Uterus (tissue), 4 donors: Measurements from ENCODE around the gene HNRNPM. TPM values are rescaled to one million over a fixed set of nuclear protein-coding genes. Genes with fewer than 3 reads are reported as not detected.

Source experiments
- DNase-seq, 2 donors: peaks; one replicate each; pipeline ENCODE4 v3.0.0-alpha.2; 2019 to 2020
- H3K27ac ChIP-seq, 2 donors: fragments of 200-600 bp; sonication (generic); 1 replicate in 1 of 2; 2 replicates in 1 of 2; pipeline ENCODE4 v1.5.1; 2016 to 2018
- H3K27me3 ChIP-seq, 2 donors: fragments of 200-600 bp; sonication (generic); one replicate each; pipeline ENCODE4 v1.5.1; 2018 to 2019; ENCODE audit warnings: control low read depth in 1 of 2
- H3K36me3 ChIP-seq, 2 donors: fragments of 200-600 bp; sonication (generic); one replicate each; pipeline ENCODE4 v1.5.1; 2019; ENCODE audit warnings: control low read depth in 1 of 2
- H3K4me1 ChIP-seq, 2 donors: fragments of 200-600 bp; sonication (generic); one replicate each; pipeline ENCODE4 v1.5.1; 2018 to 2019; ENCODE audit warnings: control low read depth in 1 of 2
- H3K4me3 ChIP-seq, 2 donors: fragments of 200-600 bp; sonication (generic); 1 replicate in 1 of 2; 2 replicates in 1 of 2; pipeline ENCODE4 v1.5.1; 2018 to 2019; ENCODE audit warnings: mild to moderate bottlenecking in 1 of 2
- H3K9me3 ChIP-seq, 2 donors: fragments of 200-600 bp; sonication (generic); one replicate each; pipeline ENCODE4 v1.5.1; 2019; ENCODE audit warnings: control low read depth in 1 of 2
- CTCF ChIP-seq, 4 experiments: fragments of 200-600 bp in 2 of 4; fragments of 450-650 bp in 2 of 4; sonication (generic) in 2 of 4; IDR thresholded peaks; one replicate each; pipeline ENCODE4 v1.5.1; 2016 to 2019; ENCODE audit warnings: antibody characterized with exemption in 4 of 4, mild to moderate bottlenecking in 2 of 4, moderate library complexity in 1 of 4
- POLR2A ChIP-seq, 2 donors: fragments of 450-650 bp; IDR thresholded peaks; one replicate each; pipeline ENCODE4 v1.6.1; 2016; ENCODE audit warnings: antibody characterized with exemption in 2 of 2, mild to moderate bottlenecking in 1 of 2, moderate library complexity in 1 of 2
- intact Hi-C: fragments of 100-400 bp; cut with DNase I; formaldehyde crosslinking; loops from one replicate; pipeline ENCODE4 v1.15.1; 2023; ENCODE audit warnings: low total_unique reads
- total RNA-seq, 4 donors: library from RNA; depleted of rRNA in 3 of 4; stranded (reverse); fragments of >200 nt in 3 of 4; gene quantifications; one replicate each; pipeline versions ENCODE4 v1.1.0 to v1.2.4, GENCODE V29; 2014 to 2023
- donor health status: DM: yes; HTN: yes; CAD: no.

Gene HNRNPM
- total RNA-seq, 4 donors from 2014 or later = 50.3 to 186 (median 98.5) TPM

- peaks cover 10 to 19% of the 10 kb centered on the region in 2 donors for H3K4me1 ChIP-seq
- TF ChIP-seq POLR2A (IDR thresholded peaks at IDR 0.05) (no peak), CTCF (IDR thresholded peaks at IDR 0.05) (no peak)
These were observed 6.6 kb downstream of the HNRNPM start for GRCh38 chr19:8451377-8451776.

GRCh38 chr19:8451885-8452284 lies 7.1 kb downstream of the HNRNPM start:
- peaks cover 8 to 14% of the 10 kb centered on the region in 2 donors for H3K4me1 ChIP-seq
- DNase-seq = no peak
- no peaks in the 10 kb centered on the region for H3K36me3 ChIP-seq
- H3K27ac ChIP-seq = no peak overlapping the region
- H3K4me3 ChIP-seq = no peak overlapping the region
- H3K9me3 ChIP-seq = no peaks in the 10 kb centered on the region
- intact Hi-C loops = no loop called here
- no peak for TF ChIP-seq CTCF (IDR thresholded peaks at IDR 0.05)
- TF ChIP-seq POLR2A (IDR thresholded peaks at IDR 0.05) = no peak
- no peaks in the 10 kb centered on the region for H3K27me3 ChIP-seq

More at GRCh38 chr19:8451377-8451776, 6.6 kb downstream of the HNRNPM start:
- no peak for DNase-seq
- Histone ChIP-seq H3K36me3 (no peaks in the 10 kb centered on the region), H3K27me3 (no peaks in the 10 kb centered on the region), H3K27ac (no peak overlapping the region), H3K4me3 (no peak overlapping the region), H3K9me3 (no peaks in the 10 kb centered on the region)
- intact Hi-C loops = no loop called here

- no peak overlapping the region for H3K27ac ChIP-seq
These were observed 7.8 kb downstream of the HNRNPM start for GRCh38 chr19:8452446-8453123.

GRCh38 chr19:8453616-8454015 lies 8.8 kb downstream of the HNRNPM start:
- intact Hi-C loops = no loop called here
- Histone ChIP-seq H3K36me3 (no peaks in the 10 kb centered on the region), H3K4me1 (peaks cover 11 to 18% of the 10 kb centered on the region in 2 donors), H3K27ac (no peak overlapping the region), H3K27me3 (no peaks in the 10 kb centered on the region), H3K9me3 (no peaks in the 10 kb centered on the region), H3K4me3 (no peak overlapping the region)
- no peak for TF ChIP-seq POLR2A (IDR thresholded peaks at IDR 0.05)
- no peak for TF ChIP-seq CTCF (IDR thresholded peaks at IDR 0.05)
- no peak for DNase-seq

More at GRCh38 chr19:8452446-8453123, 7.8 kb downstream of the HNRNPM start:
- Histone ChIP-seq H3K4me3 (no peak overlapping the region), H3K36me3 (no peaks in the 10 kb centered on the region), H3K4me1 (peaks cover 13 to 20% of the 10 kb centered on the region in 2 donors), H3K27me3 (no peaks in the 10 kb centered on the region), H3K9me3 (no peaks in the 10 kb centered on the region)
- TF ChIP-seq CTCF (IDR thresholded peaks at IDR 0.05) = no peak
- no peak for TF ChIP-seq POLR2A (IDR thresholded peaks at IDR 0.05)
- no peak for DNase-seq
- intact Hi-C loops = no loop called here

- intact Hi-C loops = no loop called here
- no peak for TF ChIP-seq CTCF (IDR thresholded peaks at IDR 0.05)
- no peak for TF ChIP-seq POLR2A (IDR thresholded peaks at IDR 0.05)
- H3K9me3 ChIP-seq = no peaks in the 10 kb centered on the region
- H3K36me3 ChIP-seq = no peaks in the 10 kb centered on the region
- DNase-seq = no peak
- H3K4me3 ChIP-seq = no peak overlapping the region
- H3K27me3 ChIP-seq = no peaks in the 10 kb centered on the region
- peaks cover 11 to 18% of the 10 kb centered on the region in 2 donors for H3K4me1 ChIP-seq
- H3K27ac ChIP-seq = no peak overlapping the region
These were observed 9.4 kb downstream of the HNRNPM start for GRCh38 chr19:8454218-8454617.
